GM06990 (cell line): ENCODE results near the gene SUSD3.

Source experiments
- DNase-seq: peaks from one replicate; pipeline ENCODE4 v3.0.0-alpha.2; 2011; ENCODE audit not compliant: insufficient read length; ENCODE audit errors: extremely low read depth
- H3K27me3 ChIP-seq: replicated peaks from 2 replicates; pipeline ENCODE4 v1.6.0; 2011; ENCODE audit warnings: low read length; ENCODE audit not compliant: control insufficient read depth, insufficient read depth
- H3K36me3 ChIP-seq: 2 replicates; pipeline ENCODE4 v1.5.1; 2011; ENCODE audit warnings: low read length; ENCODE audit not compliant: control insufficient read depth, insufficient read depth
- H3K4me3 ChIP-seq: replicated peaks from 2 replicates; pipeline ENCODE4 v1.5.1; 2011; ENCODE audit warnings: low read depth, mild to moderate bottlenecking, control low read depth, low read length
- CTCF ChIP-seq: IDR thresholded peaks from 2 replicates; pipeline ENCODE4 v1.5.1; 2011; ENCODE audit warnings: low read length, control low read depth, mild to moderate bottlenecking, inconsistent platforms; ENCODE audit not compliant: insufficient read depth, poor library complexity, severe bottlenecking

Gene SUSD3

GRCh38 chr9:93048566-93049448 is 9.7 kb upstream of the SUSD3 start:
- Histone ChIP-seq H3K36me3 (no peaks in the 10 kb centered on the region), H3K4me3 (no peak overlapping the region), H3K27me3 (no peaks in the 10 kb centered on the region; the same call in 1 of the 2 replicates)
- DNase-seq: no peak
- no peak for TF ChIP-seq CTCF

GRCh38 chr9:93049491-93049890 is 9.0 kb upstream of the SUSD3 start:
- no peak overlapping the region for H3K4me3 ChIP-seq
- no peak for DNase-seq
- TF ChIP-seq CTCF: no peak

GRCh38 chr9:93050231-93050630 is 8.3 kb upstream of the SUSD3 start:
- TF ChIP-seq CTCF: no peak
- DNase-seq: no peak
- H3K27me3 ChIP-seq: no peaks in the 10 kb centered on the region; the same call in 1 of the 2 replicates
- no peak overlapping the region for H3K4me3 ChIP-seq
- no peaks in the 10 kb centered on the region for H3K36me3 ChIP-seq

More at GRCh38 chr9:93049491-93049890, 9.0 kb upstream of the SUSD3 start:
- H3K36me3 ChIP-seq: no peaks in the 10 kb centered on the region
- no peaks in the 10 kb centered on the region; the same call in 1 of the 2 replicates for H3K27me3 ChIP-seq

GRCh38 chr9:93051680-93052089 is 6.8 kb upstream of the SUSD3 start:
- Histone ChIP-seq H3K36me3 (no peaks in the 10 kb centered on the region), H3K4me3 (no peak overlapping the region), H3K27me3 (no peaks in the 10 kb centered on the region; the same call in 1 of the 2 replicates)
- DNase-seq: no peak
- no peak for TF ChIP-seq CTCF

- H3K4me3 ChIP-seq: no peak overlapping the region
- DNase-seq: no peak
- no peaks in the 10 kb centered on the region; the same call in 1 of the 2 replicates for H3K27me3 ChIP-seq
- no peaks in the 10 kb centered on the region for H3K36me3 ChIP-seq
- no peak for TF ChIP-seq CTCF
These were observed 5.5 kb upstream of the SUSD3 start for GRCh38 chr9:93052791-93053540.
